Adipose tissue (tissue), 3 donors: ENCODE results near the gene ZNF501. TPM values are rescaled to one million over a fixed set of nuclear protein-coding genes. Genes with fewer than 3 reads are reported as not detected.

ENCODE experiments used
- polyA plus RNA-seq, 3 donors: library from polyadenylated mRNA; stranded (reverse); fragments of 200-250 nt; gene quantifications; one replicate each; pipeline ENCODE4 v1.2.3, GENCODE V29; 2013
- donor health status: healthy with polysubstance abuse.
- donor health status: Bipolar disorder and iron deficiency.
- donor health status: healthy.

Gene ZNF501
- polyA plus RNA-seq, 3 donors, result 0.91 to 1.7 (median 1.3) TPM

Other genes with a start within 250 kb of the ZNF501 start
- 1 to 10 TPM; 1.6 to 3.3 (median 1.8) TPM for gene ZKSCAN7, start 174.4 kb upstream of the ZNF501 start, polyA plus RNA-seq
- gene ZNF660, start 144.7 kb upstream of the ZNF501 start, polyA plus RNA-seq, result 1 to 10 TPM in 1 of 3 donors, under 1 TPM in 2; 0.58 to 1.3 (median 0.70) TPM
- 1 to 10 TPM; 4.9 to 9.0 (median 5.2) TPM for gene ZNF197, start 104.6 kb upstream of the ZNF501 start, polyA plus RNA-seq
- 1 to 10 TPM; 1.2 to 5.5 (median 4.9) TPM for gene ZNF35, start 80.9 kb upstream of the ZNF501 start, polyA plus RNA-seq
- 1 to 10 TPM; 1.7 to 1.9 (median 1.8) TPM for gene ZNF502, start 17.0 kb upstream of the ZNF501 start, polyA plus RNA-seq
- gene KIAA1143, start 32.0 kb downstream of the ZNF501 start, polyA plus RNA-seq, result 10 to 100 TPM in 1 of 3 donors, 1 to 10 TPM in 2; 6.6 to 12.3 (median 8.0) TPM
- gene KIF15, start 32.2 kb downstream of the ZNF501 start, polyA plus RNA-seq, result under 1 TPM; 0.16 to 0.67 (median 0.24) TPM
- 10 to 100 TPM; 10.5 to 19.2 (median 12.9) TPM for gene TMEM42, start 132.3 kb downstream of the ZNF501 start, polyA plus RNA-seq
- under 1 TPM in 1 of 3 donors, not detected in 2; 0.22 TPM for gene TGM4, start 145.0 kb downstream of the ZNF501 start, polyA plus RNA-seq
- 10 to 100 TPM; 17.6 to 57.5 (median 48.1) TPM for gene ZDHHC3, start 246.5 kb downstream of the ZNF501 start, polyA plus RNA-seq
- 10 to 100 TPM; 17.1 to 24.1 (median 22.8) TPM for gene EXOSC7, start 246.6 kb downstream of the ZNF501 start, polyA plus RNA-seq